GM12891 (cell line): ENCODE results near the gene PCNX4.

ENCODE experiments used
- POLR2A ChIP-seq: IDR thresholded peaks from 2 replicates; pipeline ENCODE4 v1.6.1; 2011; ENCODE audit warnings: low read depth, low read length, control low read depth
- POLR2AphosphoS5 ChIP-seq: IDR thresholded peaks from 2 replicates; pipeline ENCODE4 v1.6.1; 2011; ENCODE audit warnings: low read depth, low read length, control low read depth
- SPI1 ChIP-seq: IDR thresholded peaks from 2 replicates; pipeline ENCODE4 v1.6.1; 2011; ENCODE audit warnings: low read depth, low read length, control low read depth

GRCh38 chr14:60085085-60085484 is 6.6 kb upstream of the PCNX4 start:
- TF ChIP-seq POLR2A (no peak), POLR2AphosphoS5 (no peak), SPI1 (no peak)
